ENCODE results near the gene CEPT1. TPM values are rescaled to one million over a fixed set of nuclear protein-coding genes. Genes with fewer than 3 reads are reported as not detected.
A peak's percentile ranks its signal among the peaks of the same experiment; 100 is the strongest.

Gene CEPT1
- total and polyA plus RNA-seq, 10 of the 15 experiments (the other 5 are each of a cell fraction or from before 2014, with no cell fraction given), result 29.4 to 77.9 (median 54.8) TPM

- H3K79me2 ChIP-seq (ENCODE audit: control insufficient read depth, insufficient read depth, low read length), result peaks cover 47% of the 10 kb centered on the region
- POLR2A ChIA-PET, result interaction anchor here (0.6 to 12.8 kb wide), 6 partner anchors 12 to 56 kb away, joined by 3 to 371 read pairs (median 3); no protein-coding TSS in a partner anchor
- peaks cover 25 to 63% of the 10 kb centered on the region in 2 experiments for H3K36me3 ChIP-seq (ENCODE audit: control insufficient read depth in 2 of 2, insufficient read depth in 2 of 2, low read length in 1 of 2)
- FAIRE-seq, result no peak
- 65% methylated on average over 3 of the region's 3 CpGs for WGBS (ENCODE audit: insufficient coverage, insufficient replicate concordance, low lambda C conversion rate, missing lambda C conversion rate)
- H3K9me3 ChIP-seq (replicated peaks; ENCODE audit: control insufficient read depth, insufficient read depth, low read length), result no peaks in the 10 kb centered on the region
- no peak overlapping the region for H3K9ac ChIP-seq (ENCODE audit: control insufficient read depth, insufficient read depth, low read length)
- no peak for ATAC-seq
- H3K27me3 ChIP-seq (replicated peaks in 1 of 2; ENCODE audit: control insufficient read depth in 2 of 2, insufficient read depth in 2 of 2, low read length in 1 of 2), result no peaks in the 10 kb centered on the region
- SMC1A ChIA-PET (ENCODE audit: uncharacterized antibody, unreplicated experiment), result interaction anchor here (0.8 to 4.0 kb wide), 21 partner anchors 9 to 210 kb away, joined by 3 to 105 read pairs (median 4); partner anchors contain the start of gene DENND2D
- DNase-seq (ENCODE audit: low read depth, low spot score), result no peak
- no peak overlapping the region for H2AFZ ChIP-seq (ENCODE audit: control insufficient read depth, low read depth, low read length)
- no peak overlapping the region for H3K27ac ChIP-seq (ENCODE audit: control insufficient read depth, insufficient read depth)
- TF ChIP-seq SUPT20H (IDR thresholded peaks at IDR 0.05; ENCODE audit: borderline replicate concordance, control insufficient read depth, low read depth, low read length), result no peak
- TF ChIP-seq PML (IDR thresholded peaks at IDR 0.05; ENCODE audit: low read length), result peak; percentile 49; the same call in 1 of the 2 replicates
- H3K4me3 ChIP-seq, result no peak overlapping the region
- no TSS peak for BruUV-seq (replicated peaks)
- CTCF ChIA-PET, result interaction anchor here (0.8 to 14.9 kb wide), 11 partner anchors 8 to 563 kb away, joined by 3 to 239 read pairs (median 4); no protein-coding TSS in a partner anchor
- in situ Hi-C loops (cut with MboI) (no loop called here), intact Hi-C loops (cut with micrococcal nuclease; ENCODE audit: unreplicated experiment) (loop anchor here (5.0 kb wide), 1 partner anchor 44 kb away; no protein-coding TSS in a partner anchor)
- peaks cover 35% of the 10 kb centered on the region for H3K4me1 ChIP-seq (ENCODE audit: control insufficient read depth, insufficient read depth, low read length)
- no peak overlapping the region for H3K4me2 ChIP-seq (ENCODE audit: control insufficient read depth, insufficient read depth)
- RAD21 ChIA-PET (ENCODE audit: unreplicated experiment), result interaction anchor here (1.1 to 15.0 kb wide), 5 partner anchors 26 to 161 kb away, joined by 3 to 542 read pairs (median 5); no protein-coding TSS in a partner anchor
- no peaks in the 10 kb centered on the region for H4K20me1 ChIP-seq (ENCODE audit: control insufficient read depth, insufficient read depth)
These were observed 51.5 kb downstream of the CEPT1 start for GRCh38 chr1:111191496-111191895.

GRCh38 chr1:111192074-111192473 is 52.1 kb downstream of the CEPT1 start:
- peak overlapping the region; percentile 46 for H3K9ac ChIP-seq (ENCODE audit: control insufficient read depth, insufficient read depth, low read length)
- no peaks in the 10 kb centered on the region for H3K27me3 ChIP-seq (replicated peaks in 1 of 2; ENCODE audit: control insufficient read depth in 2 of 2, insufficient read depth in 2 of 2, low read length in 1 of 2)
- BruUV-seq (replicated peaks), result no TSS peak
- H3K27ac ChIP-seq (ENCODE audit: control insufficient read depth, insufficient read depth), result peak overlapping the region; percentile 92
- ChIA-PET CTCF (interaction anchor here (0.8 to 14.9 kb wide), 9 partner anchors 9 to 563 kb away, joined by 3 to 239 read pairs (median 4); no protein-coding TSS in a partner anchor), SMC1A (ENCODE audit: uncharacterized antibody, unreplicated experiment) (interaction anchor here (0.8 to 8.3 kb wide), 23 partner anchors 7 to 209 kb away, joined by 3 to 105 read pairs (median 5); partner anchors contain the start of gene DENND2D), RAD21 (ENCODE audit: unreplicated experiment) (interaction anchor here (1.1 to 15.0 kb wide), 7 partner anchors 9 to 162 kb away, joined by 3 to 542 read pairs (median 5); no protein-coding TSS in a partner anchor), POLR2A (interaction anchor here (0.6 to 12.8 kb wide), 8 partner anchors 13 to 66 kb away, joined by 3 to 371 read pairs (median 3); no protein-coding TSS in a partner anchor)
- ATAC-seq (peak; percentile 1), FAIRE-seq (no peak), DNase-seq (ENCODE audit: low read depth, low spot score) (no peak)
- H3K9me3 ChIP-seq (replicated peaks; ENCODE audit: control insufficient read depth, insufficient read depth, low read length), result no peaks in the 10 kb centered on the region
- no peak overlapping the region for H2AFZ ChIP-seq (ENCODE audit: control insufficient read depth, low read depth, low read length)
- peaks cover 25 to 59% of the 10 kb centered on the region in 2 experiments for H3K36me3 ChIP-seq (ENCODE audit: control insufficient read depth in 2 of 2, insufficient read depth in 2 of 2, low read length in 1 of 2)
- H3K79me2 ChIP-seq (ENCODE audit: control insufficient read depth, insufficient read depth, low read length), result peaks cover 53% of the 10 kb centered on the region
- intact Hi-C loops (cut with micrococcal nuclease; ENCODE audit: unreplicated experiment) (loop anchor here (5.0 kb wide), 1 partner anchor 45 kb away; no protein-coding TSS in a partner anchor), in situ Hi-C loops (cut with MboI) (no loop called here)
- 0 out of 2 replicates have a peak overlapping the region, but pooled peaks have one; percentile 50 for H3K4me3 ChIP-seq
- H3K4me1 ChIP-seq (ENCODE audit: control insufficient read depth, insufficient read depth, low read length), result peaks cover 35% of the 10 kb centered on the region
- no peaks in the 10 kb centered on the region for H4K20me1 ChIP-seq (ENCODE audit: control insufficient read depth, insufficient read depth)
- TF ChIP-seq POLR2A (IDR thresholded peaks at IDR 0.05; ENCODE audit: low read depth, low read length) (peak; percentile 79), ZSCAN29 (IDR thresholded peaks at IDR 0.05) (no peak)
- 99% methylated on average over 5 of the region's 5 CpGs for WGBS (ENCODE audit: insufficient coverage, insufficient replicate concordance, low lambda C conversion rate, missing lambda C conversion rate)
- H3K4me2 ChIP-seq (ENCODE audit: control insufficient read depth, insufficient read depth), result peak overlapping the region; percentile 61

All from GM12878 (cell line).